Activated naive CD8-positive, alpha-beta T cell treated with anti-CD3 and anti-CD28 coated beads, Interleukin-2, amount 50 U/mL, for 24 hours (primary cell): ENCODE data around the gene SEH1L.

Experiments used
- ATAC-seq: fragments of 150-1000 bp; cut with Tn5 transposase; one replicate; pipeline ENCODE4 v1.10.0; 2021
- DNase-seq: peaks from one replicate; pipeline ENCODE4 v3.0.0; 2021
- H3K27ac Mint-ChIP-seq: one replicate; pipeline ENCODE4 v1.8.0; 2021; ENCODE audit warnings: mild to moderate bottlenecking, mixed read lengths
- H3K27me3 Mint-ChIP-seq: one replicate; pipeline ENCODE4 v1.8.0; 2021; ENCODE audit warnings: mixed read lengths
- H3K36me3 Mint-ChIP-seq: one replicate; pipeline ENCODE4 v1.8.0; 2021; ENCODE audit warnings: low read depth, mixed read lengths
- H3K4me1 Mint-ChIP-seq: one replicate; pipeline ENCODE4 v1.8.0; 2021; ENCODE audit warnings: mixed read lengths
- H3K4me3 Mint-ChIP-seq: one replicate; pipeline ENCODE4 v1.8.0; 2021; ENCODE audit warnings: mild to moderate bottlenecking, moderate library complexity, mixed read lengths
- H3K9me3 Mint-ChIP-seq: one replicate; pipeline ENCODE4 v1.8.0; 2021; ENCODE audit warnings: mixed read lengths

SEH1L gene

GRCh38 chr18:12929477-12930083 lies 18.2 kb upstream of the SEH1L start:
- no peak for DNase-seq
- H3K4me3 Mint-ChIP-seq, result no peak overlapping the region
- H3K36me3 Mint-ChIP-seq, result no peaks in the 10 kb centered on the region
- ATAC-seq, result no peak
- H3K9me3 Mint-ChIP-seq, result no peaks in the 10 kb centered on the region
- no peaks in the 10 kb centered on the region for H3K27me3 Mint-ChIP-seq
- peaks cover 5% of the 10 kb centered on the region for H3K4me1 Mint-ChIP-seq
- no peak overlapping the region for H3K27ac Mint-ChIP-seq

GRCh38 chr18:12930376-12930775 lies 17.4 kb upstream of the SEH1L start:
- no peak for DNase-seq
- H3K9me3 Mint-ChIP-seq, result no peaks in the 10 kb centered on the region
- no peaks in the 10 kb centered on the region for H3K27me3 Mint-ChIP-seq
- H3K4me3 Mint-ChIP-seq, result no peak overlapping the region
- H3K4me1 Mint-ChIP-seq, result peaks cover 6% of the 10 kb centered on the region
- no peaks in the 10 kb centered on the region for H3K36me3 Mint-ChIP-seq
- H3K27ac Mint-ChIP-seq, result no peak overlapping the region
- ATAC-seq, result no peak

GRCh38 chr18:12930908-12931307 lies 16.9 kb upstream of the SEH1L start:
- no peak overlapping the region for H3K4me3 Mint-ChIP-seq
- H3K4me1 Mint-ChIP-seq, result peaks cover 6% of the 10 kb centered on the region
- no peak overlapping the region for H3K27ac Mint-ChIP-seq
- ATAC-seq (no peak), DNase-seq (no peak)
- no peaks in the 10 kb centered on the region for H3K36me3 Mint-ChIP-seq
- no peaks in the 10 kb centered on the region for H3K9me3 Mint-ChIP-seq
- peaks cover 2% of the 10 kb centered on the region for H3K27me3 Mint-ChIP-seq

- H3K4me1 Mint-ChIP-seq, result peaks cover 6% of the 10 kb centered on the region
- no peak for DNase-seq
- no peak overlapping the region for H3K4me3 Mint-ChIP-seq
- H3K27me3 Mint-ChIP-seq, result peaks cover 2% of the 10 kb centered on the region
- H3K9me3 Mint-ChIP-seq, result no peaks in the 10 kb centered on the region
- H3K36me3 Mint-ChIP-seq, result no peaks in the 10 kb centered on the region
- ATAC-seq, result no peak
- H3K27ac Mint-ChIP-seq, result no peak overlapping the region
Observed at GRCh38 chr18:12933327-12933726, 14.5 kb upstream of the SEH1L start.

GRCh38 chr18:12934454-12935071 lies 13.2 kb upstream of the SEH1L start:
- Mint-ChIP-seq H3K27me3 (peaks cover 2% of the 10 kb centered on the region), H3K27ac (no peak overlapping the region), H3K36me3 (no peaks in the 10 kb centered on the region), H3K9me3 (no peaks in the 10 kb centered on the region), H3K4me1 (peaks cover 6% of the 10 kb centered on the region), H3K4me3 (no peak overlapping the region)
- ATAC-seq, result peak; percentile 87
- peak; percentile 76 for DNase-seq

GRCh38 chr18:12939162-12939561 lies 8.6 kb upstream of the SEH1L start:
- no peaks in the 10 kb centered on the region for H3K9me3 Mint-ChIP-seq
- H3K36me3 Mint-ChIP-seq, result no peaks in the 10 kb centered on the region
- no peak for DNase-seq
- H3K4me3 Mint-ChIP-seq, result no peak overlapping the region
- no peak overlapping the region for H3K27ac Mint-ChIP-seq
- H3K27me3 Mint-ChIP-seq, result peaks cover 2% of the 10 kb centered on the region
- peaks cover 9% of the 10 kb centered on the region for H3K4me1 Mint-ChIP-seq
- ATAC-seq, result no peak

GRCh38 chr18:12943215-12943614 lies 4.6 kb upstream of the SEH1L start:
- Mint-ChIP-seq H3K36me3 (peaks cover 9% of the 10 kb centered on the region), H3K4me1 (peaks cover 26% of the 10 kb centered on the region), H3K4me3 (no peak overlapping the region), H3K9me3 (no peaks in the 10 kb centered on the region), H3K27me3 (no peaks in the 10 kb centered on the region), H3K27ac (no peak overlapping the region)
- ATAC-seq (no peak), DNase-seq (no peak)

GRCh38 chr18:12944709-12945108 lies 3.1 kb upstream of the SEH1L start:
- Mint-ChIP-seq H3K4me3 (no peak overlapping the region), H3K27ac (no peak overlapping the region), H3K36me3 (peaks cover 20% of the 10 kb centered on the region)

GRCh38 chr18:12946549-12947284 lies 1.1 kb upstream of the SEH1L start:
- DNase-seq (peak; percentile 27), ATAC-seq (no peak)
- H3K9me3 Mint-ChIP-seq, result no peaks in the 10 kb centered on the region
- peak overlapping the region; percentile 95 for H3K27ac Mint-ChIP-seq
- no peaks in the 10 kb centered on the region for H3K27me3 Mint-ChIP-seq
- H3K4me3 Mint-ChIP-seq, result peak overlapping the region; percentile 97
- peaks cover 34% of the 10 kb centered on the region for H3K36me3 Mint-ChIP-seq
- peaks cover 52% of the 10 kb centered on the region for H3K4me1 Mint-ChIP-seq

More at GRCh38 chr18:12944709-12945108, 3.1 kb upstream of the SEH1L start:
- Mint-ChIP-seq H3K27me3 (no peaks in the 10 kb centered on the region), H3K9me3 (no peaks in the 10 kb centered on the region), H3K4me1 (peaks cover 34% of the 10 kb centered on the region)
- DNase-seq (no peak), ATAC-seq (no peak)

GRCh38 chr18:12948050-12948804 lies 416 bp downstream of the SEH1L start:
- Mint-ChIP-seq H3K27ac (peak overlapping the region; percentile 97), H3K9me3 (no peaks in the 10 kb centered on the region), H3K36me3 (peaks cover 41% of the 10 kb centered on the region), H3K4me1 (peaks cover 54% of the 10 kb centered on the region), H3K27me3 (no peaks in the 10 kb centered on the region), H3K4me3 (peak overlapping the region; percentile 97)
- ATAC-seq (peak; percentile 91), DNase-seq (peak; percentile 98)

GRCh38 chr18:12958478-12958877 lies 10.7 kb downstream of the SEH1L start:
- no peaks in the 10 kb centered on the region for H3K27me3 Mint-ChIP-seq
- H3K4me1 Mint-ChIP-seq, result peaks cover 3% of the 10 kb centered on the region
- no peak overlapping the region for H3K27ac Mint-ChIP-seq
- peaks cover 53% of the 10 kb centered on the region for H3K36me3 Mint-ChIP-seq
- DNase-seq, result no peak
- H3K9me3 Mint-ChIP-seq, result no peaks in the 10 kb centered on the region
- H3K4me3 Mint-ChIP-seq, result no peak overlapping the region
- ATAC-seq, result no peak

- no peaks in the 10 kb centered on the region for H3K27me3 Mint-ChIP-seq
- peaks cover 1% of the 10 kb centered on the region for H3K4me1 Mint-ChIP-seq
- H3K27ac Mint-ChIP-seq, result no peak overlapping the region
- no peak overlapping the region for H3K4me3 Mint-ChIP-seq
- peaks cover 60% of the 10 kb centered on the region for H3K36me3 Mint-ChIP-seq
- DNase-seq, result no peak
- ATAC-seq, result no peak
- H3K9me3 Mint-ChIP-seq, result no peaks in the 10 kb centered on the region
Observed at GRCh38 chr18:12960395-12960794, 12.6 kb downstream of the SEH1L start.

- Mint-ChIP-seq H3K36me3 (peaks cover 63% of the 10 kb centered on the region), H3K9me3 (no peaks in the 10 kb centered on the region)
- ATAC-seq, result no peak
Observed at GRCh38 chr18:12960853-12961397, 13.1 kb downstream of the SEH1L start.

GRCh38 chr18:12963069-12963468 lies 15.3 kb downstream of the SEH1L start:
- Mint-ChIP-seq H3K27me3 (no peaks in the 10 kb centered on the region), H3K36me3 (peaks cover 64% of the 10 kb centered on the region), H3K9me3 (no peaks in the 10 kb centered on the region)

More at GRCh38 chr18:12960853-12961397, 13.1 kb downstream of the SEH1L start:
- no peak for DNase-seq
- H3K27me3 Mint-ChIP-seq, result no peaks in the 10 kb centered on the region
- no peak overlapping the region for H3K27ac Mint-ChIP-seq
- H3K4me3 Mint-ChIP-seq, result no peak overlapping the region
- H3K4me1 Mint-ChIP-seq, result peaks cover 1% of the 10 kb centered on the region

More at GRCh38 chr18:12963069-12963468, 15.3 kb downstream of the SEH1L start:
- ATAC-seq, result no peak
- Mint-ChIP-seq H3K4me1 (peaks cover 3% of the 10 kb centered on the region), H3K4me3 (no peak overlapping the region), H3K27ac (no peak overlapping the region)
- DNase-seq, result no peak
